HS-5 (cell line): ENCODE measurements around the gene NUP153.
"Not testable (repeated sequence)": the region's sequence is repeated elsewhere in the genome, so short reads cannot be mapped to it uniquely, and the experiment has no call there.

Source experiments
- DNase-seq: peaks from one replicate; pipeline ENCODE4 v3.0.0-alpha.2; 2012; ENCODE audit warnings: low read depth

Gene NUP153

GRCh38 chr6:17706580-17707370, at the start of gene NUP153:
TSS of gene NUP153 (minus strand) at chr6:17706925. CDS start at chr6:17706387, 538 bp downstream.
- peak; percentile 92 for DNase-seq

GRCh38 chr6:17754254-17754653, 47.5 kb upstream of the NUP153 start:
- DNase-seq: no peak

DNA sequence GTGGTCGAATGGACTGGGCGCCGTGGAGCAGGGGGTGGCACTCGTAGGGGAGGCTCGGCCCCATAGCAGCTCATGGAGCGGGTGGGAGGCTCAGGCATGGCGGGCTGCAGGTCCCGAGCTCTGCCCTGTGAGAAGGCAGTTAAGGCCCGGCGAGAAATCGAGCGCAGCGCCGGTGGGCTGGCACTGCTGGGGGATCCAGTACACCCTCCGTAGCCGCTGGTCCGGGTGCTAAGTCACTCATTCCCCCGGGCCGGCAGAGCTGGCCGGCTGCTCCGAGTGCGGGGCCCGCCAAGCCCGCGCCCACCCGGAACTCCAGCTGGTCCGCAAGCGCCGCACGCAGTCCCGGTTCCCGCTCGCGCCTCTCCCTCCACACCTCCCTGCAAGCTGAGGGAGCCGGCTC, 38.6 kb upstream of the NUP153 start:
- DNase-seq: not testable (repeated sequence)

- not testable (repeated sequence) for DNase-seq
Measured at GRCh38 chr6:17744757-17745308, 38.1 kb upstream of the NUP153 start.

- DNase-seq: no peak
Measured at GRCh38 chr6:17744019-17744756, 37.5 kb upstream of the NUP153 start.

DNA sequence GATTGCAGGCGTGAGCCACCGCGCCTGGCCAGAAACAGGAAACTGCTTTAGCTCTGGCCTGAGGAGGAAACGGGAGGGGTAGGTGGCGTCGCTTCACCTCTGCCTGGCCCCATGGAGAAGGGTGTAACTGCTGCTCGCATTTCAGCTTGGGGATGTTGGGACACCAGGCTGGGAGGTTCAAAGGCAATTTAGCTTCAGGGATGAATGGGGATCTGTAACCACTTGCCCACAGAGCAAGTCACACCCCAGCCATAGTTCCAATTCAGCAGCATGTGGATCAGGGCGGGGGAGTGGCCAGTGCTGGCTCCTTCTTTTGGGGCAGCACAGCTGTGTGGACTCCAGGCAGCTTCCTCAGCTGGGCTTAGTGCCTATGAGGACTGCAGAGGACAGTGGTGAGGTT, 34.8 kb upstream of the NUP153 start:
- DNase-seq: no peak

- no peak for DNase-seq
Measured at GRCh38 chr6:17740559-17741220, 34.0 kb upstream of the NUP153 start.

GRCh38 chr6:17737704-17738252, 31.1 kb upstream of the NUP153 start:
- DNase-seq: no peak

GRCh38 chr6:17735311-17735710, 28.6 kb upstream of the NUP153 start:
- not testable (repeated sequence) for DNase-seq

GRCh38 chr6:17730078-17730704, 23.5 kb upstream of the NUP153 start:
- DNase-seq: no peak

GRCh38 chr6:17729223-17730077, 22.7 kb upstream of the NUP153 start:
- DNase-seq: no peak

- DNase-seq: no peak
Measured at GRCh38 chr6:17728551-17729222, 22.0 kb upstream of the NUP153 start.

GRCh38 chr6:17725083-17725482, 18.4 kb upstream of the NUP153 start:
- no peak for DNase-seq

GRCh38 chr6:17724341-17724740, 17.6 kb upstream of the NUP153 start:
- DNase-seq: no peak

DNA sequence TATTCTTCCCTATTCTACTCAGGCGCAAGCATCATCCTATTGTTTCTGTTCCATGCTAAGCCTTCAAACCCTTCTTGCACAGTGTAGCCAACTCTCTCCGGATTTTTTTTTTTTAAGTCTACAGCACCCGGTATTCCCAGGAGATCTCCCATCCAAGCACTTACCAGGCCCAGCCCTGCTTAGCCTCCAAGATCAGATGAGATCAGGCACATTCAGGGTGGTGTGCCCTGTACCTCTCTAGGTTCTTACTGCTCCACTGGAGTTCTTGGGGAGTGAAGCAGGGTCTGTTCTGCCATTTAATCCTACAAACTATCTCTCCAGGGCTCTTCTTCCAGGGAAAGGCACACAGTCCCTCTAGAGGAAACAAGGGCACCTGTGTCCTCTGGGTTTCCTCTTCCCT, 14.9 kb upstream of the NUP153 start:
- no peak for DNase-seq

DNA sequence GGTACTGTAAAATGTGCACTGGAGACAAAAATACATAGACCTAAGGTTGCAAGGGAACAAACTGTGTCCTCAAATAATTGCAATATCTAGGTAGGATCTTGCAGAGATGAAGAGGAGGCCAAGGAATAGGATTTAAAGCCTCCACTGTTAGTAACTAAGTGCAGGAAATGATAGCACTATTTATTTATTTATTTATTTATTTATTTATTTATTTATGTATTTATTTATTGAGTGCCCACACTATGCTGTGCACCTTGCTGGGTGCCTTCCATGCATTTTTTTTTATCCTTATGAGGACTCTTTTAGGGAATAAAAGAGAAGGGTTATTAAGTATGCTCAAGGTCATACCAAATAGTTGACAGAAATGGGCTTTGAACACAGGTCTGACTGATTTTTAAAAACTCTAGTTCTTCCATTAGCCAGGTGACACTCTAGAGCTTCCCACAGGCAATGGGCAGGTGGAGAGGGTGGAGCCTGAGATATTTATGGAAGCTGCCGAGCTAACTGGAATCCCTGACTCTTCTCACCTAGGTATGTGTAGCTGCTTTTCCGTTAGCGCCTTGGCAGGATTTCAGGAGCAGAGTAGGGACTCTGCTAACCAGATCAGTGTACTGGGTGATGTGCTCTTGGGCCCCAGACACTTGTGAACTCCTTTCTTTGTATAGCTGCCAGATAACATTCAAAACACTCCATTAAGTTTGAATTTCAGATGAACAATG, 12.8 kb upstream of the NUP153 start:
- DNase-seq: no peak

GRCh38 chr6:17716221-17716620, 9.5 kb upstream of the NUP153 start:
- DNase-seq: no peak

- peak; percentile 91 for DNase-seq
Measured at GRCh38 chr6:17714879-17715851, 8.4 kb upstream of the NUP153 start.
